Heart left ventricle (tissue), 16 donors: ENCODE results near the gene FREM3. TPM values are rescaled to one million over a fixed set of nuclear protein-coding genes. Genes with fewer than 3 reads are reported as not detected.

Source experiments
- ATAC-seq, 4 donors: fragments of 200-7000 bp; cut with Tn5 transposase; one replicate each; pipeline ENCODE4 v1.9.1; 2020 to 2022; ENCODE audit warnings: moderate library complexity in 4 of 4, mild to moderate bottlenecking in 3 of 4, moderate number of reproducible peaks in 1 of 4
- DNase-seq, 5 donors: peaks; one replicate each; pipeline ENCODE4 v3.0.0-alpha.2; 2020
- H3K27ac ChIP-seq, 12 donors: fragments of 200-600 bp; sonication (generic) in 4 of 12; one replicate each; pipeline versions ENCODE4 v1.5.0 to v1.8.0; 2016 to 2022; ENCODE audit warnings: mild to moderate bottlenecking in 2 of 12
- H3K27me3 ChIP-seq, 9 donors: fragments of 200-600 bp; sonication (generic) in 2 of 9; one replicate each; pipeline versions ENCODE4 v1.5.1 to v1.8.0; 2016 to 2022; ENCODE audit warnings: mild to moderate bottlenecking in 3 of 9
- H3K36me3 ChIP-seq, 9 donors: fragments of 200-600 bp; sonication (generic) in 2 of 9; one replicate each; pipeline versions ENCODE4 v1.5.0 to v1.8.0; 2018 to 2022; ENCODE audit warnings: mild to moderate bottlenecking in 2 of 9
- H3K4me1 ChIP-seq, 12 donors: fragments of 200-600 bp; sonication (generic) in 4 of 12; one replicate each; pipeline versions ENCODE4 v1.5.0 to v1.8.0; 2016 to 2022; ENCODE audit warnings: mild to moderate bottlenecking in 3 of 12
- H3K4me3 ChIP-seq, 12 donors: fragments of 200-600 bp; sonication (generic) in 4 of 12; one replicate each; pipeline versions ENCODE4 v1.5.0 to v1.8.0; 2017 to 2022; ENCODE audit warnings: mild to moderate bottlenecking in 9 of 12, moderate library complexity in 4 of 12
- H3K9me3 ChIP-seq, 12 donors: fragments of 200-600 bp; sonication (generic) in 4 of 12; one replicate each; pipeline versions ENCODE4 v1.5.0 to v1.8.0; 2016 to 2022; ENCODE audit warnings: mild to moderate bottlenecking in 1 of 12
- CTCF ChIP-seq, 12 donors: fragments of 200-600 bp; sonication (generic) in 4 of 12; IDR thresholded peaks; one replicate each; pipeline versions ENCODE4 v1.5.0 to v1.8.0; 2018 to 2022; ENCODE audit warnings: antibody characterized with exemption in 12 of 12, mild to moderate bottlenecking in 5 of 12
- POLR2A ChIP-seq, 2 donors: fragments of 450-650 bp; IDR thresholded peaks; one replicate each; pipeline ENCODE4 v1.6.1; 2017; ENCODE audit warnings: antibody characterized with exemption in 2 of 2, mild to moderate bottlenecking in 2 of 2, moderate library complexity in 2 of 2
- WGBS, 4 donors: extraction: QIAGEN DNeasy Blood & Tissue Kit in 2 of 4; methylation state at CpG; one replicate each; pipeline versions ENCODE4 v1.1.5 to v1.1.7; 2013 to 2018; 5-methylcytosine and 5-hydroxymethylcytosine counted together
- intact Hi-C, 10 donors: fragments of 100-400 bp; cut with DNase I; formaldehyde crosslinking; loops; one replicate each; pipeline versions ENCODE4 v1.11.1 to v1.14.2; 2022
- polyA plus RNA-seq, 2 donors: library from polyadenylated mRNA; stranded (reverse); fragments of 200-250 nt; gene quantifications; one replicate each; pipeline ENCODE4 v1.2.3, GENCODE V29; 2013
- total RNA-seq, 9 donors: library from RNA; depleted of rRNA in 2 of 9; stranded (reverse); fragments of >200 nt in 2 of 9; fragmentation: NEBNext Ultra II Directional in 3 of 9; extraction: Animal tissue kit (Norgen Biotek cat#: 25700) in 3 of 9; gene quantifications; one replicate each; pipeline versions ENCODE4 v1.1.0 to v1.2.4, GENCODE V29; 2016 to 2023
- donor health status: ischemic (EF 13 %, LVEDD 7.1; RV severe dilation, severe dysfunction).
- donor health status: healthy with polysubstance abuse.
- donor health status: DM: no; HTN: yes; CAD: no.
- donor health status: DM: no; HTN: no; CAD: no.
- donor health status: ischemic (EF 25% LVEDD 6.9; RV normal size, moderate dysfunction).
- donor health status: ischemic (EF 25% LVEDD 5.7; RV mildly dilated, moderate dysfunction).
- donor health status: healthy.
- donor health status: DM: yes; HTN: yes; CAD: no.
- donor health status: ischemic (EF 35%, LVEDD 5.7; RV mildly dilated, moderate dysfunction).
- donor health status: nonischemic (EF 11% LVEDD 7.7; RV severe dilation, severe dysfunction).
- donor health status: DM: yes; HTN: yes; CAD: no.
- donor health status: PGD.
- donor health status: ischemic (EF 29% LVEDD 5.4; RV normal size, mild dysfunction).
- donor health status: nonischemic (EF 23%, LVEDD 6.1; RV moderate dilation, normal function).

Gene FREM3
- total and polyA plus RNA-seq, 11 donors = 0.01 to 0.13 TPM; not detected in 9

DNA sequence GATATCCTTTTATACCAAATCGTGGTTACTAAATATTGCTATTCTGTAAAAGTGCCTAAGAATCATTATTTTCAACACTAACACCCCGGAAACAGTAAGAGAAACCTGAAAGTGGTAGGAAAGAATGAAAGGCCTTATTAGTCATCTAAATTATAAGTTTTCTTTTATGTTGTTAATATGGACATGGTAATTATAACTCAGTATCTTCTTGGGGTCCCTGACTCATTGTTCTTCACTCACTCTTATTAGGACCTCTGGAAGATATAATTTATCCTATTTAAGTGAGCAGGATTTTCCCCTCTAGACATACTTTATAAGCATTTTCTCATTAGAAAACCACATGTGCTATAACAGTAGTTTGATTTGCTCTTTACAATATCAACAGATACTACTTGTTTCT is 136.0 kb downstream of the FREM3 start:
- H3K9me3 ChIP-seq = peaks cover 0 to 4% (median 0%) of the 10 kb centered on the region in 12 donors
- TF ChIP-seq CTCF (IDR thresholded peaks at IDR 0.05) (no peak), POLR2A (IDR thresholded peaks at IDR 0.05) (no peak)
- DNase-seq (no peak), ATAC-seq (no peak)
- H3K27ac ChIP-seq = no peak overlapping the region
- WGBS, 4 donors = 89 to 97% (median 92%) methylated on average over 2 of the region's 2 CpGs
- peaks cover 0 to 6% (median 0%) of the 10 kb centered on the region in 12 donors for H3K4me1 ChIP-seq
- no peak overlapping the region for H3K4me3 ChIP-seq
- no peaks in the 10 kb centered on the region for H3K27me3 ChIP-seq
- intact Hi-C loops = loop anchor here in 3 of 10 donors (5.0 to 10.0 kb wide), 2 partner anchors 343 to 350 kb away; partner anchors contain the start of gene GYPE (in 1 of the 3)
- no peaks in the 10 kb centered on the region for H3K36me3 ChIP-seq

- DNase-seq = peak in 2 of 5 donors; percentile 33 to 58
- Histone ChIP-seq H3K9me3 (no peaks in the 10 kb centered on the region), H3K36me3 (peaks cover 0 to 22% (median 5%) of the 10 kb centered on the region in 9 donors), H3K4me1 (peaks cover 0 to 15% (median 3%) of the 10 kb centered on the region in 12 donors), H3K4me3 (peak overlapping the region; percentile 24 to 73 (median 66)), H3K27me3 (no peaks in the 10 kb centered on the region), H3K27ac (peak overlapping the region in 2 of 12 donors; percentile 48 to 64)
- ATAC-seq = peak in 3 of 4 donors; percentile 9 to 12 (median 12)
- WGBS, 4 donors = 46 to 69% (median 58%) methylated on average over 17 of the region's 17 CpGs
- TF ChIP-seq CTCF (IDR thresholded peaks at IDR 0.05) = no peak
- TF ChIP-seq POLR2A (IDR thresholded peaks at IDR 0.05) = no peak
- intact Hi-C loops = loop anchor here in 4 of 10 donors (2.0 to 10.0 kb wide), 4 partner anchors 348 to 463 kb away; partner anchors contain the start of gene GYPE (in 1 of the 4)
Observed at GRCh38 chr4:143559757-143560147, 140.7 kb downstream of the FREM3 start.

DNA sequence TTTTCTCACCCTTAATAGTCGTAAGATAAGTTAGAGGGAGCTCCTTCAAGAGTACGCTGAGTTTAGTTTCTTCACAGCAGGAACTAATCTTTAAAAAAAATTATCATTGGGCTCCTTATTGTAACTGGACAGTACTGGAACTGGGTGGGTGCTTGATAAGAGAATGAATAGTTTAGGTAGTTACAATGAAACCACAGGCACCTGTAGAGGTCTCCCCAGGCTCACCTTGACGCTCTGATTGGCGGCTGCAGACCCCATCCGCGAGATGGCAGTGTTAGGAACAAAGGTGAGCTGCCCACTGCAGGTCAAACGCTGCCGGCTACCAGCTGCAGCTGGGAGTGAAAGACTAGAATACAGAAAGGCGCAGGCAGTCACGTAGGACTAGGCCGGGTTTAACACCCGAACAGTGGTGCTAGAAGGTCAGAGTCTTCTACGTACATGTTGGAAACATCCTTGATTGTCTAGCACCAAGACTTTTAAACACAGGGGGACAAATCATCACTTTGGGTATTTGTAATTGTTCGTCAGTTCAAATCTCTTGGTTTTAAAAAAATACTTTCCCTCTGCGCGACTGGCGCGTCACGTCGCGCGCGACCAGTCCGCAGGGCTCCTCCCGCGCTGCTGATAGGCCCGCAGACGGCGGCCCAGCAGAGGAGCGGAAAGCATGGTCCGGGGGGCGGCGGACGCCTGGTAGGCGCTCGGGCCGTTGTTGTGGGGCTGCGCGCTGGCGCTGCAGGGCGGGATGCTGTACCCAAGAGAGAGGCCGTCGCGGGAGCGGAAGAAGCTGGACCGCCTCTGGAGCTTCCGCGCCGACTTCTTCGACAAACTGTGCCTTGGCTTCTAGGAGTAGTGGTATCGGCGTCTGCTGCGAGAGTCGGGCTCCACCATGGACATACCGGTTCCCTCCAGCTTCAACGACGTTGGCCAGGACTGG is 141.4 kb downstream of the FREM3 start:
- Histone ChIP-seq H3K27ac (peak overlapping the region in 10 of 12 donors; percentile 6 to 69 (median 50)), H3K27me3 (no peaks in the 10 kb centered on the region), H3K36me3 (peaks cover 0 to 29% (median 11%) of the 10 kb centered on the region in 9 donors), H3K4me3 (peak overlapping the region; percentile 24 to 73 (median 66)), H3K4me1 (peaks cover 0 to 15% (median 3%) of the 10 kb centered on the region in 12 donors), H3K9me3 (no peaks in the 10 kb centered on the region)
- 2 to 13% (median 3%) methylated on average over 45 to 57 of the region's 57 CpGs for whole genome bisulfite sequencing, 4 donors
- intact Hi-C loops = loop anchor here in 1 of 10 donors (2.0 to 5.0 kb wide), 2 partner anchors 350 to 463 kb away; no protein-coding TSS in a partner anchor
- ATAC-seq (peak; percentile 82 to 92 (median 88)), DNase-seq (peak; percentile 63 to 80 (median 71))
- TF ChIP-seq CTCF (IDR thresholded peaks at IDR 0.05) (peak; percentile 32 to 85 (median 63)), POLR2A (IDR thresholded peaks at IDR 0.05) (no peak)

- Histone ChIP-seq H3K36me3 (peaks cover 0 to 37% (median 19%) of the 10 kb centered on the region in 9 donors), H3K27ac (no peak overlapping the region), H3K9me3 (no peaks in the 10 kb centered on the region), H3K4me3 (peak overlapping the region in 2 of 12 donors; percentile 48 to 71), H3K4me1 (peaks cover 0 to 15% (median 3%) of the 10 kb centered on the region in 12 donors), H3K27me3 (no peaks in the 10 kb centered on the region)
- 67 to 95% (median 82%) methylated on average over 2 of the region's 2 CpGs for WGBS, 4 donors
- ATAC-seq (no peak), DNase-seq (no peak)
- no peak for TF ChIP-seq CTCF (IDR thresholded peaks at IDR 0.05)
- no peak for TF ChIP-seq POLR2A (IDR thresholded peaks at IDR 0.05)
- intact Hi-C loops = loop anchor here in 1 of 10 donors (2.0 to 5.0 kb wide), 2 partner anchors 351 to 464 kb away; no protein-coding TSS in a partner anchor
Observed at GRCh38 chr4:143558286-143558685, 142.2 kb downstream of the FREM3 start.
